NCI-H1694 (cell line): ENCODE data around the gene SMYD5.

Source experiments
- DNase-seq: peaks from one replicate; lab custom pipeline; 2025; lab: John Stamatoyannopoulos, UW

Gene SMYD5

DNA sequence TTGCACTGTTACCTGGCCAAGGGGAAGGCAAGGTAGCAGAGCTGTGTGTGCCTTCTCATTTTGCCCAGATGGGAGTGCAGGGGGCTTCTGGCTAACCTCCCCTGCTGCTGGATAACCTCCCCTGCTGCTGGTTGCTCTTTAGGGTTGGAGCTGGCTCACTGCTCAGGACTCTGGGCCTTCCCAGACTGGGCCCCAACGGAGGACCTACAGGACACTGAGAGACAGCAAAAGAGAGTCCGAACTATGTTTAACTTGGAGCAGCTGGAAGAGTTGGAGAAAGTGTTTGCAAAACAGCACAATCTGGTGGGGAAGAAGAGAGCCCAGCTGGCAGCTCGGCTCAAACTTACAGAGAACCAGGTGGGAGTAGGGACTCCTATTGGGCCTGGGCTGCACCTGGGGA, 5.8 kb upstream of the SMYD5 start:
- no peak for DNase-seq

DNA sequence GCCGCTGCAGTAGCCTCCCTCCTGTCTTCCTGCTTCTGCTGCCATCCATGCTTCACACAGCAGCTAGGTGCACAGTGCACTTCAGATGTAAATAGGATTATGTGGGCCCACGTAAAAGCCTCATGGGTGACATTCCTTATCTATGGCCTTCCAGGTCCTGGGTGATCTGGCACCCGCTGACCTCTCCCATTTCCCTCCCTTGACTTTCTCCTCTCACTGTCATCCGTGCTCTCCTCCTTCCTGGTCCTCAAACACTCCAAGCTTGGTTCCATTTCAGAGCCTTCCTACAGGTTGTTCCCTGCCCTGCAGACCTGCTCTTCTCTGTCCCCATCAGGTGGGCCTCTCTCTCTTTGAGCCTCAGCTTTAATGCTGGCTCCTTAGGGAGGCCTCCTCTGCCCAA, 4.0 kb upstream of the SMYD5 start:
- DNase-seq: no peak

DNA sequence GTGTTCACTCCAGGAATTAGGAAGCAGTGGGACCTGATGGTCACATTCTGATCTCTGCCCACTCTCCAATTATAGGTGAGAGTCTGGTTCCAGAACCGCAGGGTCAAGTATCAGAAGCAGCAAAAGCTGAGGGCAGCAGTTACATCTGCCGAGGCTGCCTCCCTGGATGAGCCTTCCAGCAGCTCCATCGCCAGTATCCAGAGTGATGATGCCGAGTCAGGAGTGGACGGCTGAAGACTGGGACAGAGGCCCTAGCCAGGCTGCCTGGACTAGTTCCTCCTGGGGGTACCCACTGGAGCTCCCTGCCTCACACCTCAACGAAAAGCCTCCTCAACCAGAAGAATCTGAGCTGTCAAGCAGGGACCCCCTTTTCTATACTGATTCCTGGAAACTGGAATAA, 3.3 kb upstream of the SMYD5 start:
- no peak for DNase-seq

DNA sequence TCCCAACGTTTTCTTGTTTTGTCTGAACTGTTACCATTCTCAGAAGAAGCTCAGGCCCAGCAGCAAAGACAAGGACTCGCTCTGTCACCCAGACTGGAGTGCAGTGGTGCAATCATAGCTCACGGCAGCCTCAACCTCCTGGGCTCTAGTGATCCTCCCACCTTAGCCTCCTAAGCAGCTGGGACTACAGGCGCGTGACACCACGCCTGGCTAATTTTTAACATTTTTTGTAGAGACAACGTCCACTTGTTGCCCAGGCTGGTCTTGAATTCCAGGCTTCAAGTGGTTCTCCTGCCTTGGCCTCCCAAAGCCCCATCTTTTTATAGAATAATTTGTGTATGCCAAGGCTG, 2.0 kb upstream of the SMYD5 start:
- no peak for DNase-seq

DNA sequence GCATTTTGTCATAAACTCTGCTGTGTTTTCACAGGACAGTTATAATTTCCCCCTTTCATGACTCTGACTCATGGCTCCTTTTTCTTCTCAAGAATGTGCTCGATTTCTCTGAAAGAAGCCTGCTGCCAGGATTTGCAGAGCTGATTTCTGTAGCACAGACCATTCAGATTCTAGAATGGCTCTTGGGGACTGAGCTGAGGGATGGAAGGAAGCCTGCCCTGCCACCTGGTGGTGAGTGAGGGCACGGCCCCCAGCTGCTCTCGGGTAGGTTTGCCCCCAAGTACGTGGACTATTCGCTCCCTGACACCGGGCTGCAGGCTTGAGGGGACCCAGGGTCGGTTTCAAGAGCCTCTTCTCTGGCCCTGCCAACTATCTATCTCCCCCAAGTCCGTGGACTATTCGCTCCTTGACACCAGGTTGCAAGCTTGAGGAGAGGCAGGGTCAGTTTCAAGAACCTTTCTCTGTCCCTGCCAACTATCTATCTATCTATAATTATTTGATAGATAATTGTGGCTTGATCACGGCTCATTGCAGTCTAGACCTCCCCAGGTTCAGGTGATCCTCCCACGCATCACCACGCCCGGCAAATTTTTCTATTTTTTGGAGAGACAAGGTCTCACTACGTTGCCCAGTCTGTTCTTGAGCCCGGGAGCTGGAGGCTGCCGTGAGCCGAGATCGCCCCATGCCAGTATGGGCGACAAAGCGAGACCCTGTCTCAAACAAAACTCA, 1.4 kb upstream of the SMYD5 start:
- DNase-seq: peak; percentile 82

DNA sequence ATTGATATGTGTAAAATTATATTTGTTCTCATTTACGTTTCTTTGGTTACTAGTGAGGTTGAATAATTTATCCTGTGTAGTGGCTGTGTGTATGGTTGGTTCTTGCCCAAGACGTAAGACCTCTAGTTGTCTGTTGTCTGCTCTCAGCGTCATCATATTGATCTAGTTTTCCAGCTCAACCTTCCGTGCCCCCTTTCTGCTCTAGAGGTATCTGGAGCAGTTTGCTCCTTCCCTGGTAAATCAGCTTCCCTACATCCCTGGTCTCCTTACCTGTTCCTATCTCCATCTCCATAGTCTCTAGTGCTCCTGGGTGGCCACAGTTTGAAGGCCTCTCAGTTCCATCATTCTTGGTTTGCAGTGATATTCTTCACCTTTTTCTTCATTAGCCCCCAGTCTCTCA, 1.2 kb downstream of the SMYD5 start:
- no peak for DNase-seq

DNA sequence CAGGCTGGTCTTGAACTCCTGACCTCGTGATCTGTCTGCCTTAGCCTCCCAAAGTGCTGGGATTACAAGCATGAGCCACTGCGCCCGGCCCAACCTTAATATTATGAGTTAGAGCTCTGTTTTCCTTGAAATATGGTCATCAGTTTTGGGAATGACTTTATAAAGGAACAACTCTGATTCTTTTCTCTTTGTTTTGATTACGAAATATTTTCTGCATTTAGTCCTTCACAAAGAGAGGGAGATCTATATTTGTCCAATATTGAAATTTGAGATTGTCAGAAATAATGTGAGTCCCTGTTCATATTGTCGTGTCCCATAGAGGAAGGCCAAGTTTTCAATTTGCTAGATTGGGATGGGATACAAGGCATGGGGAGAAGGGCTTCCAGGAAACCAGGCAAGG, 3.1 kb downstream of the SMYD5 start:
- DNase-seq: no peak

DNA sequence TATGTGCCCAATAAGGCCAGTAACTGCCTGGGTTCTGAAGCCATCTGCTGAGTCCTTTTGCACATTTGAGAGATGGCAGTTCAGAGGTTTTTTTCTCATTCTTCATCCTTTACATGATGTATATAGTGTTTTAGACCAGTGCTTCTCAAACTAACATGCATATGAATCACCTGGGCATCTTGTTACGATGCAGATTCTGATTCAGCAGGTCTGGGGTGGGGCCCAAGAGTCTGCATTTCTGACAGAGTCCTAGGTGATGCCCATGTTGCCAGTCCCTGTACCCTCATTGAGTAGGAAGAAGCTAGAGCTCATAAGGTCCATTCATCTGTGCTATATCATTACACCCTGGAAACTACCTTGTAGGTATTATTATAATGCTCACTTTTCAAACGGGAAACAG, 3.8 kb downstream of the SMYD5 start:
- no peak for DNase-seq

DNA sequence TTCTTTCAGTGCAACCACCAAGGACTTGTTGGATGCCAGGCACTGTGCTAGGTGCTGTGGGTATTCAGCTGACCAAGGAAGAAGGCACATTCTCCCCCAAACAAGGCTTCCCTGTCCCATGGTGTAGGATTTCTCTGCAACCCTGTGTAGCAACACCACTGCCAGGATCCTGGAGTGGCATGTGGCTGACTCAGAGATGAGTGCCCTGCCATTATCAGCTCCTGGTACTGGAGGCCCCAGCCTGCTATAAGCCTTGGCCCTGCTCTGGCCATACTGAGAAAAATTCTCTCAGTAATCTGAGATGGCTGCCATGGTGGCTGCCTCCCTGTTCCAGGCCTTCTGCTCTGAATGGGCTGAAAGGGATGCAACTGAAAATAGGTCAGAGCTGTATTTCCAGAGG, 4.3 kb downstream of the SMYD5 start:
- DNase-seq: no peak

DNA sequence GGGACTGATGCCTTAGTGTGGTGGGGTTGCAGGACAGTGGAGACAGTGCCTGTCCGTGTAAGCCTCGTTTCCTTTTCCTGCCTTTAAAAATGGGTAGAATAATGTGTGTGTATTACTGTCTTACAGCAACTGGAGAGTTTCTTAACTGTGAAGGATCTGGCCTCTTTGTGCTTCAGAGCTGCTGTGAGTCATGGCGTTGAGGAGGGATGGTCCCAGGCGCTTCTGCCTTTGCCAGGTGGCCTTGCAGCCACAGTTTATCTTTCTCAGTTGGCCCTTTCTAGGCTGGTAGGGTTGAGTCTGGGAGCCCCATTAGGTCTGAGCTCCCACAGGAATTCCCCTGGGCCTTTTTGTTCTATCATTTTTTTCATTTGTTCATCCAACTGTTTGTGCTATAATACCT, 9.8 kb downstream of the SMYD5 start:
- DNase-seq: no peak

DNA sequence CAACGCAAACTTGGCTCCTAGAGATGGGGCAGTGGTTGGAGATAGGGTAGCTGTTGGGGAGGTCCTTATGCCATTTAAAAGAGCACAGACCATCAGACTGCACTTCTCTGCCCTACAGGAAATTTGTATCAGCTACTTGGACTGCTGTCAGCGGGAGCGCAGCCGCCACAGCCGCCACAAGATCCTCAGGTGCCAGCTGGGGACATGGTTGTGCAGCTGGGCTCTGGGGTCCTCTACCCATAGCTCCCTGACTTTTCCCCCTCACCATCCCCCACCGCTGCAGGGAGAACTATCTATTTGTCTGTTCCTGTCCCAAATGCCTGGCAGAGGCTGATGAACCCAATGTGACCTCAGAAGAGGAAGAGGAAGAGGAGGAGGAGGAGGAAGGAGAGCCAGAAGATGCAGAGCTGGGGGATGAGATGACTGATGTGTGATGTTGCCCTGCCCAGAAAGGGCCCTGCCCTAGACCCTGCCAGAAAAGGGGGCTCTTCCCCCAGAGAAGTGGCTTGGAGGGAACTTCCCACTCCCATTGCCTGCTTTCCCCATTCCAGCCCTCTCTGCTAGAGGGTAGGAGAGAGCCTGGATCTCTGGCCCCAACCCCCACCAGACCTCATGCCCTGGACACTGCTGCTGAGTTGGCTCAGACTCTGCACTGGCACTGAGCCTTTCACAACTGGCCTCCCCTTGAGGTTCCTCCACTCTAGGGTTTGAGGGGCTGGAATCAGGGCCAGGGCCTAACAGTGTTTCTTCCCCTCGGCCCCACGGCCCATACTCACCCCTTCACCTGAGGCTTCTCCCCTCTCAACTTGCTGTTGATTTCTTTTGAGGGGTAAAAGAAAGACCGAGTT, 11.7 kb downstream of the SMYD5 start:
- DNase-seq: no peak

DNA sequence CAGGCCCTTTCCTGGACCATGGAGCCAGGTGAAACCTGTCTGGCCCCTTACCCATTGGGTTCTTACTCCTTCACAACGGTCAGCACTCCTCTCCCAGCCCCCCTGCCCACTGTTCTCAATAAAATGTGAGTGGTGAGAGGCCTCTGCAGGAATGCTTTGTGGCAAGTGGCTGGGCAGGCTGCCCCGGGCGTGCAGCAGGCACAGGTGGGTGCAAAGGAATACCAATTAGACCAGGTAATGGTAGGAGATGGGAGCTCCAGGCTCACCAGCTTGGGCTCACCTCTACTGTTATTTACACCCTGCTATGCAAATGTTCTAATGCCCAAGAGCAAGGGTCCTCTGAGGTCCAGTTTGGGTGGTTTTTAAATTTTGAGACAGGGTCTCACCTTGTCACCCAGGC, 13.0 kb downstream of the SMYD5 start:
- no peak for DNase-seq

DNA sequence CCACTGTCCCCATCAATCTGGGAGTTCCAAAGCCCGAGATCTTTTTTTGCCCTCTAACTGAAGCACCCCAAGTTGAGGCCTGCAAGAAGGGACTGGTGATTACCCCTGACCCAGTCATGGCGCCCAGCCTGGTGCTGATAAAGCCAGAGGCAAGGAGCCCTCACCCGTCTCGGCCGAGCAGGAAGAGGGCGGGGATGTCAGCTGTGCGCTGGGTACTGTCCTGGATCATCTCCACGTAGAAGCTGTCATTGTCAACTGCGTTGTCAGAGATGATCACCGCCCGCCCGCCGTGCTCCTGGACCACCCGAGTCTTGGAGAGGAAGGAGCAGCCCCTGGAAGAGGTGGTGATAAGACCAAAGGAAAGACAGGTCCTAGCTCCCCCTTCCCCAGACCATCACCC, 14.6 kb downstream of the SMYD5 start:
- no peak for DNase-seq

DNA sequence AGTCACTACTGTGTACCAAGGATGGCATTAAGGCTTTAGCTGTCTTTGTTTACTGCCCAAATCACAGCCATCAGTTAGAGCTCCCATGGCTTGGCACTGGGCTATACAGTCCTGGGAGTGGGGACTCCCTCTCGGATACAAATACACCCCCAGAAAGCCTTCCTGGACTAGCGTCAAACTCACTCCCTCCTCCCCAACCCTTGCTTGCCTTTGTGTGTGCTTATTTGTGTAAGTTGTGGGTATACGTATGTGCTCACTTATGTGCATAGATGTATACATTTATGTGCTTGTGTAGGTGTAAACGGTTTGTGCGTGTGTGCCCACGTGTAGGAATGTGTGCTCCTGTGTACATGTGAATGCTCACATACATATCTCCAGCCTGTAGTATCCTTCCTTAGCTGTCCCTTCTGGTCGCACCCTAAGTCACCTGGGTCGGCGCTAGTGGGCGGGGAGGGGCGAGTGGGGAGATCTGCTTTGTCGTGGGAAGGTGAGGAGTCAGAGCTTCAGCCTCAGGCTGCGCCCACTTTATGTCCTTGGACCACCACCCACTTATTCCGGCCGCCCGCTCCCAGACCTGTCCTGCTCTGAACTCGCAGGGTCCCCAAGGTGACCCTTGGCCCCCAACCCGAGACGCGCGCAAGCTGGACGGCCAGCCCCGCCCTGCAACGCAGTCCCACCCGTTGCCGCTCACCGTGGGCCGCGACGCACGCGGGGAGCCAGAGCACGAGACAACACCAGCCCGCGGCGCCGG, 18.5 kb downstream of the SMYD5 start:
- DNase-seq: peak; percentile 5

DNA sequence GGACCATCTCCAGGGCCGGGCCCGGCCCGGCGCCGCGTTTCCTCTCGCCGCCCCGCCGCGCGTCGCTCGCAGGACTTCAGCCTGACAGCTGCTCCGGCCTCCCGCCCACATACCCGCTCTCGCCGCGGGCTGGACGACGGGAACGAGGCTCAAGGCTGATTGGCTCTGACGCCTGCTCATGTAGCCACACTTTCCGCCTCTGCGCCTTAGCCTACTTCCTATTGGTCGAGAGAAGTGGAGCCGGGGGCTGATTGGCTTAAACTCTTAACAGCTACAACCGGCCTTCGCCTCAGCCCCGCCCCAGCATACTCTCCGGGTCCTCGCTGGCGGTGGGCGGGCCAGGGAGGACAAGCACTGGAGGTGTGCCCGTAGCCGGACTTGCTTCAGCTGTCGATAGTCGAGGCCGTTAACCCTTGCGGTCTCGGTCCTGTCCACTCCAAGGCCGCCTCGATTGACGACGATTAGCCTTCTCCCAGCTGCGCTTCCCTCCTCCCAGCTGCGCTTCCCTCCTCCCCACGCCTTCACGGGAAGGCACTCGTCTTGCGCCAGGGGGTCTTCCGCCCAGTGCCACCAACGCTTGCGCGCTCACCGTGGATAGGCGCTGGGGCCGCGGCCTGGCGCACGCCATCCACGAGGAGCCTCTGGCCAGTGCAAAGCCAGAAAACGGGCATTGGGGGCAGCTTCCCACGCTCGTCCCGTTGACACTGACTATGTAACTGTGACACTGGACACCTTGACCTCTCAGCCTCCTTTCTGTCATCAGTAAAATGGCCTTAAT, 19.3 kb downstream of the SMYD5 start, which contains the start of gene PRADC1:
Gene PRADC1, minus strand, starts transcription at position 86 of the 778 bp plus-strand sequence. Its CDS starts 79 bp downstream, at position 7.
- peak; percentile 98 for DNase-seq

DNA sequence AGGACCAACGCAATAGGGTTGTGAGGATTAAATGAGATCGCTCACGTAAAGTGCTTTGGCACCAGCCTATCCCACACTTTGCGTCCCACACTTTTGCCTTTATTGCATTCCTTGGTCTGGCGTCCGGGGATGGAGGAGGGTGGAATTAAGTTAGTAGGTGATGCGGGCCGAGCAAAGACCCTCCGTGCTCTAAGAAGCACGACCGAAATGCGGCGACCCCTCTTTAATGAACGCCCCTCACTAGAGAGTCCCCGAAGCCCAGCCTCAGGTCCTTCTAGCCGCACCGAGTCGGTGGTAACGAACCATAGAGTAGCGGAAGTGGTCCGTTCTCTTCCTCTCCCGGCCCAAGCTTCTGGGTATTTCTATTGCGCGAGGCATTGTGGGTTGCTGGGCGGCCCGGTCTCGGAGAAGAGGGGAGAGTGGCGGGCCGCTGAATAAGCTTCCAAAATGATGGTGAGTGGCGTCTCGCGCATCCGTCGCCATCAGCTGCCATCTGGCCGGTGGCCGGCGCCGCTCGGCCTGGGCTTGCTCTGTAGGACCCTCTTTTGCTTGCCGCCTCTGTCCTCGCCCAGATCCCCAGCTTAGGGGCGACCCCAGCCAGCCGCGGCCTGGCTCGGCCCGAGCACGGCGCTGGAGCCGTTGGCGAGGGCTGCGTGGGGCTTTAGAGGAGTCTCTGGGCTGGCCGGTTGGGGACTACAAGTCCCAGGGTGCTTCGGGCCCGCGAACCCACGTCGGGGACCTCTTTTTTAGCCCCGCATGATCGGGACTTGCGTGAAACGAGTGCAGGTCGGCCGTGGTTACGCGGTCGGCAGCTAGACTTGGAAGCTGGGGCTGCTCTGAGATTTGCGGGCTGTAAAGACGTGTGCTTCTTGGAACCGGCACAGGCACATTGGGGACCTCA, 20.1 kb downstream of the SMYD5 start, which contains the start of gene CCT7:
Gene CCT7, plus strand, starts transcription at position 377 of the 901 bp plus-strand sequence. Its CDS starts 71 bp downstream, at position 448.
- DNase-seq: peak; percentile 95

DNA sequence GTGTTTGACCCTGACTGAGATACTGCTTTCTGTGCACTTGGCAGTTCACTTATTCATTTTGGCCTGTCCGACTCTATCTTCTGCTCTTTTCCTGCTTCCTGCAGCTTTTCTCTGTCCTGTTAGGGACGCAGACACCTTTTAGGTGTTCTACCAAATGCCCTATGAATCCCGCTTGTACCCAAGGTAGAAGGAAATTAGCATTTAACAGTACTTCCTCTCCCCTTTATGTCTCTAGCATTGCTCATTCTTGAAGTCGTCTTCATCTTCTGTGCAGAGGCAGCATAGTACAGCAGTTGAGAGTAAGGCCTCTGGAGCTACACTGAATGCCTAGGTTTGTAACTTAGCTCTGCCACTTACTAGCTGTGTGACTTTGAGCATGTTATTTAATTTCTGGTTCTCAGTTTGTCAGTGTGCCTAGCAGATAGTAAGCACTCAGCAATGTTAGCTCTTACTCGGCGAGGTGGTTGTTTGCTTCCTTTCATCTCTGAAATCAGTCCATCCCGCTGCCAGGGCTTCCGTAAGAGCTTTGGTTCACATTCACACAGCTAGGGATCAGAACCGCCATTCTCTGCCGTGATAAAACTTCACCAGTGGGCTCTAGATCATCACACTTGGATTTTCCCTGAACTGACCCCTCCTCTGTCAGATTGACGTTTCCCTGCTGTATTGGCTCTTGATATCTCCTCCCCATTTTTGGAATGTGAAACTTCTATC, 21.4 kb downstream of the SMYD5 start:
- DNase-seq: no peak

DNA sequence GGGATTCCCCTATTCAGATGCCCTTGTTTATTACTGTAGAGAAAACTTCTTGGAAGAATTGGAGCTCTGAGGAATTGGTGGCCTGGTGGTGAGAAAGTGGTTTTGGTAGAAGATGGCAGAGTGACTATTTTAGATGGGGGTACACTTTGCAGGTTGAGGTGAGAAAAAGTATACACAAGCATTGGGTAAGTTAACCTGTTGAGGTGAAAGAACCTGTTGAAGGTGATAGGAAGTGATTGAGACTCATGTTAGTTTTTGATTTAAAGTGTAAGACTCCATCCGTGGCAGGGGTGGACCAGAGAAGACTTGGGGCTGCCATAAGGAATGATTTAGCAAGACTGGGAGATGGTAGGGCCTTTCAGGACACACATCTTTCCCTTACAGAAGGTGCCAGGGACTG, 23.1 kb downstream of the SMYD5 start:
- DNase-seq: no peak

DNA sequence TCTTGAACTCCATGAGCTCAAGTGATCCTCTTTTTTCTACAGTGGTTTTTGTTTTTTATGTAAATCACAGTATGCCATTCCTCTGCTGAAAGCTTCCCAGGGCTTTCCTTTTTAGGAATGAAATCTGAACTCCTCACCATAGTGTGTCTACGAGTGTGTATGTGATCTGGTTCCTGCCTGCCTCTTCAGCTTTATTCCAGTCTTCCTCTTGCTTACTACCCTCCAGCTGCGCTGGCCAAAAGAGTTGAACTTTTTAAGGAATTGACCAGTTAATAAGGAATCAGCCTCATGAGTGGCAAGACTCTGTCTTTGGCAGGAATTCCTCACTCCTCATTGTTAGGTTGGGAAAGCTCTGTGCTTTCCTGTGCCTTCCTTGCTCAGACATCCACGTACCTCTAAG, 24.1 kb downstream of the SMYD5 start:
- DNase-seq: no peak

DNA sequence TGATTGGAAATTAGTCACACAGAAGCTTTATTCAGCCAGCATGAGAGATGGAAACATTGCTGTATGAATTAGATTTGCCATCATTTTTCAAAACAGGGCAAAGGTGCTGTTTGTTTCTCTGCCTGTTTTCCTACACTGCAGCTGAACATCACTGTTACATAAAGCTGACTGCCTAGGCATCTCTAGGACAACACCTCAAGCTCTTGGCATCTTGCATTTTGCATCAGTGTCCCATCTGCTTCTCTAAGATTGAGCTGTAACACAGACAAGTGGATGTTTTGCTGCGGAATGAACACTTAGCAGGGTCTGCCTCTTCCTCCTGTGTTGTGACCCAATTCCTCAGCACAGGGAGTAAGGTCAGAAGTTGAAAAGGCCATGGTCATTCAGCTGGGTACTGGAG, 24.9 kb downstream of the SMYD5 start:
- no peak for DNase-seq
